HG03135 (cell line): ENCODE results near the gene OLFML2B.
A peak's percentile ranks its signal among the peaks of the same experiment; 100 is the strongest.
"Not testable (repeated sequence)": the region's sequence is repeated elsewhere in the genome, so short reads cannot be mapped to it uniquely, and the experiment has no call there.

Experiments used
- ATAC-seq: cut with Tn5 transposase; IDR thresholded peaks from one replicate; pipeline ENCODE4 v1.9.1; 2021; ENCODE audit warnings: mild to moderate bottlenecking, moderate library complexity; ENCODE audit not compliant: unreplicated experiment

OLFML2B gene

DNA sequence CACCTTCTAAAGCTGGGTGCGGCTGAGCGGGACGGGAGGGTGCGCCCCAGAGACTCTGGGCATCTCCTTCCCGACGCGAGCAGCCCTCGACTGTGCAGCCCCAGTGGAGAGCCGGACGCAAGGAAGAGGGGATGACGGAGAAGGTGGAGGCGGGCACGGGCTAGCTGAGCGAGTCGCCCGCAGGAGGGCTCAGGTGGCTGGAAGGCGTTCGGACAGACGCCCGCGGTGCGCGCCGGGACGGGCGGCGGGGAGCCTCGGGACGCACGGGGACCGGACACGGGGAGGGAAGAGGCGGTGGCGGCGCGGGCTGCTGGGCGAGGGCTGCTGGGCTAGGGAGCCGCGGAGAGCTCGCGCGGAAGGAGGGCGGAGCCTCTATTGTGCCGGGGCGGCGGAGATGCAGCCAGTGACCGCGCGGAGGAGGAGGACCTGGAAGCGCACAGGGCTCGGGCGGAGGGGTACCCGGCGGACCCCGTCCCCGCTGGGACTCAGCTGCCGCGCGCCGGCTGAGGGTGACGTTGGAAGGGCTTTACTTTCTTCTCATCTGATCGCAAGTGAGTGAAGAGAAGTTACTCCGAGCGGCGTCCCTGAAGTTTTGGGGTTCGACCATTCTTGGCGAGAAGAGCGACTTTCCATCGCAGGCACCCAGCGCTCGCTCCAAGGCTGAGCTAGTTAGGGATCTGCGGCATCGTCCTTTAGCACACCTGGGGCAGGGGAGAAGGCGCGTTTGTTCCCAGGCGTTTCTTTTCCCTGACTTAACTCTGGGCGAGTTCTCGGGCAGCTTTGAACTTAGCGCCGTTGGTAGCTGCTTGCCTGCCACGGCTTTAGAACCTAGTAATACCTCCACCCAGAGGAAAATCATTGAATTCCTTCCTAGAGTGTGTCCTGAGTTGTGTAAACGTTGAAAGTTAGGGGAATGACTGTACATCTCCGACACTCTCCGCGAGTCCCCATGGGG, at the start of gene OLFML2B:
Gene OLFML2B (minus strand): TSS at position 323 of the 955 bp plus-strand sequence. CDS start 439 bp downstream, outside the sequence.
- no peak for ATAC-seq

DNA sequence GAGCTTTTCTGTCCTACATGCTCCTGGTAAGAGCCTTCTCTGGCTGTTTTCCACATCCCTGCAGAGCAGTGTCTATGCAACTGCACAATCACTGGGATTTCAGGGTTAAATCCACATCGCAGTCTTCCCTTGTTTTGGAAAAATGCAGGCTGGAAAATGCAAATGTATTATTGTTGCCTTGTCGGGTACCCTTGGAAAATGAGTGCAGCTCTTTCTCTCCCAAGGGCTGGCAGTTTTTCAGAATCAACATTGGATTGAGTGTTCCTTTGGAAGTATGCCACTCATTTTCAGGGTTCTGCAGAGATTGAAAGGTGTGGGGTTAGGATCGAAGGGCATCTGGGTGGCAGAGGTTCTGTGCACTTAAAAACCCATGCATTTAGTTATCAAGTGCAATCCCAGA, 49.1 kb upstream of the OLFML2B start:
- no peak for ATAC-seq

DNA sequence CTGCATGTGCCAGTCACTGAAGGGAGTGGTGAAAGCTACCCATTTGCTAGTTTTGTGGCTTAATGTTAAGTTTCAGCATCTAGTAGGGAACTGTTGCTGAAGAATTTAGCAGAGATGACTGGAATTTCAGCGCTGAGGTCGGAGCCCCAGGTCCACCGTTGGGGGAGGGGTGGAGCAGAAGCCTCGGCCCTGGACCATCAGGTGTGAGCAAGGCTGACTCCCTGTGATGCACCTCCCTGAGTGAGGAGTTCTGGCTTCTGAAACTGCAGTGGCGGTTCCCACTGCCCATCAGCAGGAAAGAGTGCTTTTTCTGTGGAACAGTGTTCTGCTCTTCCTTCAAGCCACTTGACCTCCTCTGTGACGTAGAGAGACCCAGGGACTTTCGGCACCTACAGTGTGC, 47.2 kb upstream of the OLFML2B start:
- ATAC-seq = no peak

DNA sequence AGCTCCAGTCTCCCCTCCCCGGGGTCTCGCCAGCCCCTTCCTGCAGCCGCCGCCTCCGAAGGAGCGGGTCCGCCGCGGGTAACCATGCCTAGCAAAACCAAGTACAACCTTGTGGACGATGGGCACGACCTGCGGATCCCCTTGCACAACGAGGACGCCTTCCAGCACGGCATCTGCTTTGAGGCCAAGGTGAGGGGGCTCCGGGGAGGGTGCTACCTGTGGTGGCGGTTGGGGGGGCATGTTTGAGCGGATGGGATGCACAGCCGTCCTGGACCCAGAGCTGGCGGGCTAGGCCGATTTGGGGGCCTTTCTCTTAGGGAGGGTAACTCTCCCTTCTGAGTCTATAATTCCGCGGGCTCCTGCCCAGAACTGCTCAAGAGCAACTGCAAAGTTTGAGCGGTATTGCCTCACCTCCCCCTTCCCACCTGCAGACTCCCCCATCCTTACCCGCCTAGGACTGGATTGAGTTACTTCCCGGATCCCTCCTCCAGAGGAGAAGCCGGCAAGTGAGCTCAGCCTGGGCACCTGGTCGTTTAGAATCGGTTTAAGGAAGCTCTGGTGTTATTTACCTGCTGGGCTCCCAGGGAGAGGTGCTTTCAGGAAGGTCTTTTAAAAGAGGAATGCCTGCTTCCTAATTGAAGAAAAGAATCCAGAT, 46.6 kb upstream of the OLFML2B start:
- peak; percentile 7 for ATAC-seq

DNA sequence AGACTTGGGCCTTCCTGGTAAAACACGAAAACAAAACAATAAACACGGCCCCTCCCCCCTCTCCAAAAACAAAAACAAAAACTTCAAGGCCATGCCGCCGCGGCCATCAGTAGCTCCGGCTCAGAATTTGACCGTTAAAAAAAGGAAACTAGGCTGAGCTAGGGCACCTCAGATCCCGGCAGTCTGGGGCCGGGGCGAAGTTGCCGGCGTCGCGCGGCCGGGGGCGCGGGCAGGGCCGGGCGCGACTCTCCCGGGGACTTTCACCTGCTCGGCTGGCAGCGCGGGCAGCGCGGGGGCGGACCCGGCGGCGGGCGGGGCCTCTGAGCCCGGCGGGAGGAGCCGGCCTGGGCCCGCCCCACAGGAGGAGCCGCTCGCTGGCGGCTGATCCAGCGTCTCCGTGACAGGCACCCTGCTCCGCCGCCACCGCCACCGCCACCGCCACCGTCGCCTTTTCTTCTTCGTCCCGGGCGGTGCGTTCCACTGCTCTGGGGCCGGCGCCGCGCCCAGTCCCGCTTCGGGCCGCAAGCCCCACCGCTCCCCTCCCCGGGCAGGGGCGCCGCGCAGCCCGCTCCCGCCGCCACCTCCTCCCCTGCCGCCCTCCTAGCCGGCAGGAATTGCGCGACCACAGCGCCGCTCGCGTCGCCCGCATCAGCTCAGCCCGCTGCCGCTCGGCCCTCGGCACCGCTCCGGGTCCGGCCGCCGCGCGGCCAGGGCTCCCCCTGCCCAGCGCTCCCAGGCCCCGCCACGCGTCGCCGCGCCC, 45.8 kb upstream of the OLFML2B start, which contains the start of gene NOS1AP:
Gene NOS1AP (plus strand): TSS at position 358 of the 760 bp plus-strand sequence. CDS start 487 bp downstream, outside the sequence.
- ATAC-seq = peak; percentile 93

DNA sequence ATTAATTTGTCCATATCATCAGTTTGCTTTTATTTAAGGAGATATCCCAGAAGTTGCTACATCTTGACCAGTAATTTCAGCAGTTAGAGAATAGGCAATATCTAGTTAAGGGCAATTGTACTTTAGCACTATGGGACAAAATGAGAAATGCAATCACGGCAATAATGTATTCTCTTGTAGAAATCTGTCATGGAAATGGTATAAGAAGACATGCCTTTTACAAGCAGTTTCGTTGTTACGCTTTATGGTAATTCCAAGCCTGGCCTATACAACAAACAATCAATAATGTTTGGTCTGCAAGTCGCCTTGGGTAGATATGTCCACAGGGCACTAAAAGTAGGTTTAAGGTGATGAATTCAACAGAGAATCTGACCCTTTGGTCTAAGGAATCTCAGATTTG, 44.6 kb upstream of the OLFML2B start:
- ATAC-seq = no peak

DNA sequence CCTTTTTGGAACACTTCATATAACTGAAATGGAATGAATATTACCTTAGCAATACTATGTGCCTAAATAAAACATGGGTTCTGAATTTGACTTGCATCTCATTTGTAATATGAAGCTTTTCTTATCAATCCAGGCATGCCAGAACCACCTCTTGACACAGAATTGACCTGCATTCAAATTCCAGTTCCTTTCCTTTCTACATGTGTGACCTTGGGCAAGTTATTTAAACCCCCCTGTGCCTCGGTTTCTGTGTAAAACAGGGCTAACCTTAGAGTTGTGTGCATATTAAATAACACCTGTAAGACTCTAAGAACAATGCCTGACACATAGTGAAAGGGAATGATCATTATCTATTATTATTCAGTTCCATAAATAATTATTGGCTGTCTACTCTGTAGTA, 43.8 kb upstream of the OLFML2B start:
- no peak for ATAC-seq

DNA sequence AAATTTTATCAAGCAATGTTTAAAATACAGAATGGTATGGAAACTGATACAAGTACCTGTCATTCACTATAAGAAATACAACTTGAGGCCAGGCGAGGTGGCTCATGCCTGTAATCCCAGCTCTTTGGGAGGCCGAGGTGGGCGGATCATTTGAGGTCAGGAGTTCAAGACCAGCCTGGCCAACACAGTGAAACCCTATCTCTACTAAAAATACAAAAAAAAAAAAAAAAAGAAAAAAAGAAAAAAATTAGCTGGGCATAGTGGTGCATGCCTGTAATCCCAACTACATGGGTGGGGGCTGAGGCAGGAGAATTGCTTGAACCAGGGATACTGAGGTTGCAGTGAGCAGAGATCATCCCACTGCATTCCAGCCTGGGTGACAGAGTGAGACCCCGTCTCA, 43.2 kb upstream of the OLFML2B start:
- ATAC-seq = not testable (repeated sequence)

DNA sequence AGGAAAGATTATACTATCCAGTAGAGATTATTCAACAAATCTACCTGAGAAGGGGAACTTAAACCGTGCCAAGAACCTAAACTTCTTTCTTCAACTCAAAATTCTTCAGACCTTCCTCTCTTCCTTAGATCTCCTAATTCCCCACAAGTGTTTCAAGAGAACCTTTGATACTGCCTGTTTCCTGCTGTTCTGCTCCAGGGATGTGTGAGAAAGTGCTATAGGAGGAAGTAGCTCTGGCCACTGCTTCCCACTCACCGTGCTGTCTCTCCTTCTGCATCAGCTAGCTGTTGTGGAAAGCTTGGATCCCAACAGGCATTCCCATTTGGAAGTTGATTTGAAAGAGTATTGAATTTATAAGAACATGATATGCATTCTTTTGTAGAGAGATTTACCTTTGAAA, 41.3 kb upstream of the OLFML2B start:
- ATAC-seq = no peak

DNA sequence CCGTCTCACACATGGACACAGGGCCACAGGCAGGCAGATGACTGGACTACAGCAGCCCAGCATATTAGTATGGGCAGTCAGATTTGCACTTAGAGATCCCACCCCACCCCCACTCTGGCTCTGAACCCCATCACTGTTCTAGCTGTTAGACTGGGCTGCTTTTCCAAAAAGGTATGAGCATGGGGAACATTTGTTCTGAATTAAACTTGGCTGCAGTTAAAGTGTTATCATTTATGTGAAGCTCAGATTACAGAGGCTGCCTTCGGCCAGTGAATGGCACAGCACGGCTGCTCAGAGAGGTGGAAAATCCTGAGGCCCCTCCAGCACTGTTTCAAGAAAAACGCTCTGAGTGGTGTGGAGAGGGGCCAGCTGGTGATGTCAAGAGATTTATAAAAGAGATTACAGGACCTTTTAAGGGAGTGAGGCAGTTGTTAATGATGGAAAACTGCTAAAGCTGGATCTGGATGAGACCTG, 38.9 kb upstream of the OLFML2B start:
- ATAC-seq = no peak

DNA sequence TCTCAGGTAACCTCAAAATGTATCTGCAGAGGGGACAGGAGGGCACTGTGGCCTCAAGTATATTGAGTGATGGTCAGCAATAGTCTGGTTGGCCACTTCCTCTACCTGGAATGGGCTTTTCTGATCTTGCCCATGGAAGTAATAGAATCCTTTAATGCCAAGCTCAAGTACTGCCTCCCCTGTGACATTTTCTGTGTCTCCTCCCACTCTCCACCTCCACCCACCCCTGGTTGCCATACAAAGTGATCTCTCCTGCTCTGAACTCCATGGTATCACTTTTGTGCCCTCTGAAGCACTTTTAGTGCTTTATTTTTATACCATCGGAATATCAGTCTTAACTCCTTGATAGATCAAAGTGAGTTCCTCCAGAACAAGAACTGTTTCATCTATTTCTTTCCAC, 36.6 kb upstream of the OLFML2B start:
- ATAC-seq = no peak

DNA sequence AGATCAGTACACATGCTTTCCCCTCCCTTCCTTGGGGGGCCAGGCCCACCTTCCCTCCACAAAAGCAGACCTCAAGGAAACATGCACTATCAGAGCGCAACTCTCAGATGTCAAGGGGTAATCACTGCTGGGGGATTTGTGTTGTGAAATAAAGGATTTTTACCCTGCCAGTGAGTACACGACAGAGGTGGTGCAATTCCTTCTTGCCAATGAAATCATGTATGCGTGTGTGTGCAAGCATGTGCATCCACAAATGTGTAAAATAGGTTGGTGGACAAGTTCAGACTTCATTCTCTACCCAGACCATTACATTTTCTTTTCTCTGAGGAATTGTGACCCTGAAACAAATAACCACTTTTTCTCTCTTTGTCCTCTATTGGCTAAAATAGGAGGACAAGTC, 36.1 kb upstream of the OLFML2B start:
- no peak for ATAC-seq

DNA sequence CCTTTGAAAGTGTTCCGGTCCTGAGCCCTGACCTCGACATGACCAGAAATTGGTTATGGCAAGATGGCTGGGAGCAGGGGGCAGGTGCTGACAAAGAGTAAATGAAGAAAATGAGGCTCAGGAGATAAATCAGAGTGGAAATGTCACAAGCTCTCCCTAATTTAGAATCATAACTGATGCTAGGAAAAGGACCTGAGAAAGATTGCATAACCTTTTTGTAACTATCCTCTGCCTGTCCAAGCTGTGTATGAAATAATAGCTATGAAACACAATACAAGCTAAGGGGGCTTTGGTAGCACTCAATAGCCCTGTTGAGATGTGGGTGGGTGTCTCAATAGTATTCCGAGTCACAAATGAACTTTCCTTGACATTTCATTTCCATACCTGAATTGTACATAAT, 32.9 kb upstream of the OLFML2B start:
- no peak for ATAC-seq

DNA sequence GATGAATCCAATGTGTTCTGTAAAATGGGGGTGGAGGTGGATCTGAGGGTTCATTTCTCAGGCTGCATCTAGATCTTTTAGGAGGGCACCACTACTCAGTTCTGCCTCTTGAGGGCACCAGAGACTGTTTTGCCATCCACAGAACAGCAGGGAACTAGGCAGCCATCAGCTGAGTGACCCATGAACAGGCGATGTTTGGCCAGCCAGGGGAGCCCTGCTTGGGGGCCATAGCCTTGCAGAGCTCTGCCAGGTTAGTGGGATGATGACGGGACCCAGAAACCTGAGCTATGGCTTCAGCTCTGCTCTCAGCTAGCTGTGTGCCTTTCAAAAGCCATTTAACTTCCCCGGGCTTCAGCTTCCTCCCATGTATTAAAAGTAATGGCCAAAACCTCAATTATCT, 32.4 kb upstream of the OLFML2B start:
- no peak for ATAC-seq

DNA sequence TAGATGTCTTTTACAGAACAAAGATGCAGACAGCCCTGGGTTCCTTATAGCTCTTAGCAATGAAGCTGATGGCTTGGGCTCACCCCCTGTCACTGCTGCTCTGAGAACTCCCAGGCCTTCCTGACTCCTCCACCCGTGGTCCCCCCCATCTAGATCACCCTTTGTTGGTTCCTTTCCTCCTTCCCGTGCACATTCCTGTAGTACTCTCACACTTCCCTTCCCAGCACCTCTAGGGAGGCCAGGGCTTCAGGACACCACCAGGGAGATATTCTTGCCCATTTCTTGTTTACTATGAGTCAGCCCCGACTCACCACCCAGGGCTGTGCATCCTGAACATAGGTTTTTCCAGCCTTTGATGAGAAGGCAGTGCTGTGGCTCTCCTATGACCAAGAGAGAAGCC, 31.4 kb upstream of the OLFML2B start:
- no peak for ATAC-seq

DNA sequence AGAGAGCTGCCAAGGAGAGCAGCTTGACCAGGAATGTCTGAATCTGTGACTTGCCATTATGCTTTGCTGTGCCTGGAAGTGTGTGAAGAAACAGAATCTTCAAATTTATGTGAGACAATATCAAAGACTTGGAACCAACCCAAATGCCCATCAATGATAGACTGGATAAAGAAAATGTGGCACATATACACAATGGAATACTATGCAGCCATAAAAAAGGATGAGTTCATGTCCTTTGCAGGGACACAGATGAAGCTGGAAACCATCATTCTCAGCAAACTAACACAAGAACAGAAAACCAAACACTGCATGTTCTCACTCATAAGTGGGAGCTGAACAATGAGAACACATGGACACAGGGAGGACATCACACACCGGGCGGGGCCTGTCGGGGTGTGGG, 30.3 kb upstream of the OLFML2B start:
- ATAC-seq = not testable (repeated sequence)

DNA sequence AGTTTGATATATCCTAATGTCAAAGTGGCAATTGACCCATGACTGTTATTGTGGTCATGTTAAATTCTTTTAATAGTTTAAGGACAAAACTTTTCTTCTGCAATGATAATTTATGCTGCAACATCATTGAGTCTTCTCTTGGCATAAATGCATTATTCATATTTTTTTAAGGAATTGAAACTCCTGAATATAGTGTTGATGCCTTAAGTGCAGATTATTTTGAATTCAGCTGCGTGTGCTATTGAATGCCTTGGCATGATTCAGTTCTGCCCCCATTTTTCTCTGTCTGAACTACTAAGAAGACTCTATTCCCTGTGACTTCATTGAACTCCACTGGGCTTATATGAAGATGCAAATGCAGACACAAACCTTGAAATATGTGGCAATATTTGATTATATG, 23.3 kb upstream of the OLFML2B start:
- no peak for ATAC-seq

DNA sequence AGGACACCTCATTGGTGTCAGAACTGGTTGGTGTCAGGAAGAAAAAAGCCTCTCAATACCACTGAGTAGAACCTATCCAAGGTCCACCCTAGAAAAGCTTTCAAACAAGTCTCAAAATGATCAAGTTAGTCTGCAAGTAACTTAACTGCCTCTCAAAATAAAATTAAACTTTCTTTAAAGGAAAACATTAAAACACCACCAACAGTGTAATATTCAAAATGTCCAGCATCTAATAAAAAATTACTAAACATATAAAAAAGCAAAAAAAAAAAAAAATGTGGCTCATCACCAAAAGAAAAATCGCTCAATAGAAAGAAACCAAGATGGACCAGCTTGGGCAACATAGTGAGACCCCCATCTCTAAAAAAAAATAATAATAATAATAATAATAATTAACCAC, 18.7 kb upstream of the OLFML2B start:
- no peak for ATAC-seq

DNA sequence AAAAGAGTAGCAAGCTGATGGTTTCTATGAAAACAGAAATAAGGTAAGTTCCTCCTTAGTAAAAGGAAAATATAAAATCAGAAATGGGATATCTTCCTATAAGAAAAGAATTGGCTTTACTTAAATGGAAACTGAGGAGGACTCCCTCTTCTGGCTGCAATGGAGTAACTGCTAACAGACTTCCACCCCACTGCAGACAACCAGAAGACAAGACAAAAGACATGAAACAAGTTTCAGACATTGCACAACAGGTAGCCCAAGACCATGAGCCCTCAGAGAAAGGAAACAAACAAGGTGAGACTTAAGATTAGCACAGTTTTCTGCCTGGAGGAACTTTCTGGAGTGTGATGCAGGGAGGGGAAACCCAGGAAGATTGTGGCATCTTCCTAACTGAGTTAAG, 17.0 kb upstream of the OLFML2B start:
- ATAC-seq = no peak

DNA sequence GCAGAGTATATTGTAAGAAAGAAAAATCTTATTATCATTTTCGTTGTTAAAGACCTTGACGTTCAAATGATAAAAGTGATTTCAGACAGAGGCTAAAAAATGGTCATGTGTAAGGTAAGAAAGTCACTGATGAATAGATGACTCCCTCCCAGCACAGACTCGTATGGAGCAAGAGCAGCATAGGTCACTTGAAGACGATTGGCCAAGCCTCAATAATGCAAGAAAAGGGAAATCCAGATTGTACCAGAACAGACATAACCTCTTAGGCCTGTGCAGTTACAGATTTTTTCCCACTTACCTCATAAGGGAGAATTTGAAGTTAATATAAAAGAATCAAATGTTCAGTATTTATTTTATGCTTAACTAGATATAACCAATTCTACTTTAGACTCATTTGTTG, 16.3 kb upstream of the OLFML2B start:
- ATAC-seq = no peak

DNA sequence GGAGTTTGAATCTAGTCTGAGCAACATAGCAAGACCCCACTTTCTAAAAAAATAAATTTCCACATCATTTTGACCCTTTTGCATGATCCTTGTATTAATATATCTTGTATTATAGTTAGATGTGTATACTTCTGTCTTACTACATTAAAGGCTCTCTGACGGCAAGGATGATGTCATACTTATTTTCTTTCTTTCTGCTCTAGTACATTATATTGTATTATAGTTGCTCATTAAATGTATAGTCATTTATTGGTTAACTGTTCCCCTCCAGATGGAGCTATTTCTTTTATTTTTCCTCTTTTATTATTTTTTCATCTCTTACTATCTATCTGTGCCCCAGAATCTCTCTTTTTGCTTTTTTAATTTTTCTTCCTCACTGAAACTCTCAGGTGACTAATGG, 15.0 kb upstream of the OLFML2B start:
- no peak for ATAC-seq
